ENCODE results near the gene ASXL1. TPM values are rescaled to one million over a fixed set of nuclear protein-coding genes. Genes with fewer than 3 reads are reported as not detected.

ASXL1 gene
- polyA plus RNA-seq, 2 of the 4 experiments (the other 2 are of a cell fraction), result 35.7 to 36.0 TPM

DNA sequence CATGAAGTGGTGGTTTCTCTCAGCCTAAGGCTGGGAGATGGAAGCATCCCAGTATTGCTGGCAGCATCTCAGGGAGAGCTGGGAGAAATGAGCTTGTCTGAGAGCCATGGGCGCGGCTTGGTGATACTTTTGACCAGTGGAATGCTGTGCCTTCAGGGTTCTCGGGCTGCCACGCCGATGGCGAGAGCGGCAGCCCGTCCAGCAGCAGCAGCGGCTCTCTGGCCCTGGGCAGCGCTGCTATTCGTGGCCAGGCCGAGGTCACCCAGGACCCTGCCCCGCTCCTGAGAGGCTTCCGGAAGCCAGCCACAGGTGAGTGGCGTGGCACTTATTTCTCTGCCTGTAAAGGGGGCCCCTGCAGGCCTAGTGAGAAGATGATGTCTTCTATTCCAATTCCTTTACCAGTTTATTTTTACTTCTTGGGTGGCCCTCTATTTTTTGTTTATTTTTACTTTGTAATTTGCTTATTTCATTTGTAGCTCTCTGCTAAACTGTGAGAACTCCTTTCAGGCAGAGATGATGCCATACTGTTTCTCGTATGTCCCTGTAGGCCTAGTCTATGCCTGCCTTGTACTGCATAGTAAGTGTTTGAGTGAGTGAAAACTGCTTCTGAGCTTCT lies 71.7 kb downstream of the ASXL1 start:
- no peak for ATAC-seq
- Histone ChIP-seq H3K4me2 (no peak overlapping the region), H3K9me3 (no peaks in the 10 kb centered on the region), H3K27ac (no peak overlapping the region), H3K4me1 (no peaks in the 10 kb centered on the region), H3K4me3 (no peak overlapping the region)
- DNase-seq (ENCODE audit: low read depth in 1 of 2, low spot score in 1 of 2), result no peak
- ChIA-PET POLR2A (no interaction called here), CTCF (no interaction called here)
- TF ChIP-seq RFX5 (IDR thresholded peaks at IDR 0.05) (no peak), SMC3 (IDR thresholded peaks at IDR 0.05) (no peak), FOXS1 (CRISPR knock-in tag; IDR thresholded peaks at IDR 0.05) (no peak), HOXA7 (CRISPR knock-in tag; IDR thresholded peaks at IDR 0.05) (no peak), HEYL (CRISPR knock-in tag; IDR thresholded peaks at IDR 0.05) (no peak), SREBF2 (IDR thresholded peaks at IDR 0.05) (no peak), ZSCAN20 (CRISPR knock-in tag; IDR thresholded peaks at IDR 0.05) (no peak), RNF2 (IDR thresholded peaks at IDR 0.05; ENCODE audit: borderline replicate concordance, low read depth) (no peak), HOXB13 (CRISPR knock-in tag; IDR thresholded peaks at IDR 0.05; ENCODE audit: low read depth) (no peak), CEBPB (IDR thresholded peaks at IDR 0.05) (no peak), POLR2A (IDR thresholded peaks at IDR 0.05; ENCODE audit: low read length) (no peak)
- TF ChIP-seq, protein P1, sequence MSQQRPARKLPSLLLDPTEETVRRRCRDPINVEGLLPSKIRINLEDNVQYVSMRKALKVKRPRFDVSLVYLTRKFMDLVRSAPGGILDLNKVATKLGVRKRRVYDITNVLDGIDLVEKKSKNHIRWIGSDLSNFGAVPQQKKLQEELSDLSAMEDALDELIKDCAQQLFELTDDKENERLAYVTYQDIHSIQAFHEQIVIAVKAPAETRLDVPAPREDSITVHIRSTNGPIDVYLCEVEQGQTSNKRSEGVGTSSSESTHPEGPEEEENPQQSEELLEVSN (IDR thresholded peaks at IDR 0.05; ENCODE audit: borderline replicate concordance, low read depth), result no peak
- TF ChIP-seq, protein P2, sequence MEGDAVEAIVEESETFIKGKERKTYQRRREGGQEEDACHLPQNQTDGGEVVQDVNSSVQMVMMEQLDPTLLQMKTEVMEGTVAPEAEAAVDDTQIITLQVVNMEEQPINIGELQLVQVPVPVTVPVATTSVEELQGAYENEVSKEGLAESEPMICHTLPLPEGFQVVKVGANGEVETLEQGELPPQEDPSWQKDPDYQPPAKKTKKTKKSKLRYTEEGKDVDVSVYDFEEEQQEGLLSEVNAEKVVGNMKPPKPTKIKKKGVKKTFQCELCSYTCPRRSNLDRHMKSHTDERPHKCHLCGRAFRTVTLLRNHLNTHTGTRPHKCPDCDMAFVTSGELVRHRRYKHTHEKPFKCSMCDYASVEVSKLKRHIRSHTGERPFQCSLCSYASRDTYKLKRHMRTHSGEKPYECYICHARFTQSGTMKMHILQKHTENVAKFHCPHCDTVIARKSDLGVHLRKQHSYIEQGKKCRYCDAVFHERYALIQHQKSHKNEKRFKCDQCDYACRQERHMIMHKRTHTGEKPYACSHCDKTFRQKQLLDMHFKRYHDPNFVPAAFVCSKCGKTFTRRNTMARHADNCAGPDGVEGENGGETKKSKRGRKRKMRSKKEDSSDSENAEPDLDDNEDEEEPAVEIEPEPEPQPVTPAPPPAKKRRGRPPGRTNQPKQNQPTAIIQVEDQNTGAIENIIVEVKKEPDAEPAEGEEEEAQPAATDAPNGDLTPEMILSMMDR (IDR thresholded peaks at IDR 0.05), result no peak
- no peak for FAIRE-seq
- WGBS (ENCODE audit: missing lambda C conversion rate), result 96% methylated on average over 16 of the region's 16 CpGs

DNA sequence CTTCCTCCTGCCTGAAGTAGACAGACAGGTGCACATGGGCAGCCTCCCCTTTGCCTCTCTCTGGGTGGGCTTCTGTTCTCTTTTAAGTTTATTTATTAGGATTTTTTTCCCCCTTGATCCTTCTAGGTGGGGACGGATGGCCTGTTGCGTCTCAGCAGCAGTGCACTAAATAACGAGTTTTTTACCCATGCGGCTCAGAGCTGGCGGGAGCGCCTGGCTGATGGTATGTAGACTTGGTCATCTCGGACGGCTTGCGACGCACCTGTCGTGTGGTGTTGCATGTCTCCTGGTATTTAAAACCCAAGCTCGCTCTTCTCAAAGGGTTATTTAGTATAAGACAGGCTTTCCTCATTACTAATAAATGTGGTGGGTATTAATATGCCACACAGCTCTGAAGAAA lies 73.3 kb downstream of the ASXL1 start:
- Histone ChIP-seq H3K9me3 (no peaks in the 10 kb centered on the region), H3K4me3 (no peak overlapping the region), H3K27ac (no peak overlapping the region), H3K4me1 (no peaks in the 10 kb centered on the region), H3K4me2 (no peak overlapping the region)
- ChIA-PET CTCF (interaction anchor here (0.7 to 1.9 kb wide), 6 partner anchors 9 to 28 kb away, joined by 3 to 6 read pairs (median 4); no protein-coding TSS in a partner anchor), POLR2A (no interaction called here)
- ATAC-seq, result no peak
- FAIRE-seq, result no peak
- DNase-seq (ENCODE audit: low read depth in 1 of 2, low spot score in 1 of 2), result no peak
- no peak for TF ChIP-seq HOXB13 (CRISPR knock-in tag; IDR thresholded peaks at IDR 0.05; ENCODE audit: low read depth)
- 94% methylated on average over 12 of the region's 12 CpGs for WGBS (ENCODE audit: missing lambda C conversion rate)

DNA sequence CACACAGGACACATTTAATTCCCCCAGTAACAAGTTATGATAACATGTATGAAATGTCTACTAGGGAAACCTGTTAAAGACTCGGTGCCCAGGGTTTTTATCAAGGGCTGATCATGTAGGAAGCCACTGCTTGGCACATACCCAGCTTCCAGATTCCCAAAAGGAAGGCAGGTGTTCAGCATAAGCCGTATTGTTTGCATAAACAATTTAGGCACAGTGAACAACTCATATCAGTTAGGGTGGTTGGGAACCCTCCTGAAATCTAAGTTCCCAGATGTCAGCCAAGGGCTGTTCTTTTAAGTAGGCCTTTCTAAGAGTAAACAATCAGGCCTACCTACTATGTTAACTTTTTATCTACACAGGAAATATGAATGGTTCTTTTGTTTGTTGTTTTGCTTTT lies 74.1 kb downstream of the ASXL1 start:
- no peaks in the 10 kb centered on the region for H3K9me3 ChIP-seq
- 94% methylated on average over 2 of the region's 2 CpGs for whole genome bisulfite sequencing (ENCODE audit: missing lambda C conversion rate)
- no peak for ATAC-seq
- CTCF ChIA-PET, result interaction anchor here (1.2 to 1.9 kb wide), 3 partner anchors 8 to 24 kb away, joined by 3 to 6 read pairs (median 4); no protein-coding TSS in a partner anchor
- H3K4me1 ChIP-seq, result no peaks in the 10 kb centered on the region
- POLR2A ChIA-PET, result no interaction called here
- no peak for TF ChIP-seq SREBF2 (IDR thresholded peaks at IDR 0.05)
- TF ChIP-seq GATA3 (IDR thresholded peaks at IDR 0.05; ENCODE audit: borderline replicate concordance), result no peak
- TF ChIP-seq MAFK (IDR thresholded peaks at IDR 0.05; ENCODE audit: partially characterized antibody), result no peak
- TF ChIP-seq, protein P3, sequence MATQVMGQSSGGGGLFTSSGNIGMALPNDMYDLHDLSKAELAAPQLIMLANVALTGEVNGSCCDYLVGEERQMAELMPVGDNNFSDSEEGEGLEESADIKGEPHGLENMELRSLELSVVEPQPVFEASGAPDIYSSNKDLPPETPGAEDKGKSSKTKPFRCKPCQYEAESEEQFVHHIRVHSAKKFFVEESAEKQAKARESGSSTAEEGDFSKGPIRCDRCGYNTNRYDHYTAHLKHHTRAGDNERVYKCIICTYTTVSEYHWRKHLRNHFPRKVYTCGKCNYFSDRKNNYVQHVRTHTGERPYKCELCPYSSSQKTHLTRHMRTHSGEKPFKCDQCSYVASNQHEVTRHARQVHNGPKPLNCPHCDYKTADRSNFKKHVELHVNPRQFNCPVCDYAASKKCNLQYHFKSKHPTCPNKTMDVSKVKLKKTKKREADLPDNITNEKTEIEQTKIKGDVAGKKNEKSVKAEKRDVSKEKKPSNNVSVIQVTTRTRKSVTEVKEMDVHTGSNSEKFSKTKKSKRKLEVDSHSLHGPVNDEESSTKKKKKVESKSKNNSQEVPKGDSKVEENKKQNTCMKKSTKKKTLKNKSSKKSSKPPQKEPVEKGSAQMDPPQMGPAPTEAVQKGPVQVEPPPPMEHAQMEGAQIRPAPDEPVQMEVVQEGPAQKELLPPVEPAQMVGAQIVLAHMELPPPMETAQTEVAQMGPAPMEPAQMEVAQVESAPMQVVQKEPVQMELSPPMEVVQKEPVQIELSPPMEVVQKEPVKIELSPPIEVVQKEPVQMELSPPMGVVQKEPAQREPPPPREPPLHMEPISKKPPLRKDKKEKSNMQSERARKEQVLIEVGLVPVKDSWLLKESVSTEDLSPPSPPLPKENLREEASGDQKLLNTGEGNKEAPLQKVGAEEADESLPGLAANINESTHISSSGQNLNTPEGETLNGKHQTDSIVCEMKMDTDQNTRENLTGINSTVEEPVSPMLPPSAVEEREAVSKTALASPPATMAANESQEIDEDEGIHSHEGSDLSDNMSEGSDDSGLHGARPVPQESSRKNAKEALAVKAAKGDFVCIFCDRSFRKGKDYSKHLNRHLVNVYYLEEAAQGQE (IDR thresholded peaks at IDR 0.05), result no peak
- TF ChIP-seq, protein P4, sequence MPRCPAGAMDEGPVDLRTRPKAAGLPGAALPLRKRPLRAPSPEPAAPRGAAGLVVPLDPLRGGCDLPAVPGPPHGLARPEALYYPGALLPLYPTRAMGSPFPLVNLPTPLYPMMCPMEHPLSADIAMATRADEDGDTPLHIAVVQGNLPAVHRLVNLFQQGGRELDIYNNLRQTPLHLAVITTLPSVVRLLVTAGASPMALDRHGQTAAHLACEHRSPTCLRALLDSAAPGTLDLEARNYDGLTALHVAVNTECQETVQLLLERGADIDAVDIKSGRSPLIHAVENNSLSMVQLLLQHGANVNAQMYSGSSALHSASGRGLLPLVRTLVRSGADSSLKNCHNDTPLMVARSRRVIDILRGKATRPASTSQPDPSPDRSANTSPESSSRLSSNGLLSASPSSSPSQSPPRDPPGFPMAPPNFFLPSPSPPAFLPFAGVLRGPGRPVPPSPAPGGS (IDR thresholded peaks at IDR 0.05), result no peak
- TF ChIP-seq HEYL (CRISPR knock-in tag; IDR thresholded peaks at IDR 0.05), result no peak
- TF ChIP-seq JUN (IDR thresholded peaks at IDR 0.05), result no peak
- TF ChIP-seq, protein P5, sequence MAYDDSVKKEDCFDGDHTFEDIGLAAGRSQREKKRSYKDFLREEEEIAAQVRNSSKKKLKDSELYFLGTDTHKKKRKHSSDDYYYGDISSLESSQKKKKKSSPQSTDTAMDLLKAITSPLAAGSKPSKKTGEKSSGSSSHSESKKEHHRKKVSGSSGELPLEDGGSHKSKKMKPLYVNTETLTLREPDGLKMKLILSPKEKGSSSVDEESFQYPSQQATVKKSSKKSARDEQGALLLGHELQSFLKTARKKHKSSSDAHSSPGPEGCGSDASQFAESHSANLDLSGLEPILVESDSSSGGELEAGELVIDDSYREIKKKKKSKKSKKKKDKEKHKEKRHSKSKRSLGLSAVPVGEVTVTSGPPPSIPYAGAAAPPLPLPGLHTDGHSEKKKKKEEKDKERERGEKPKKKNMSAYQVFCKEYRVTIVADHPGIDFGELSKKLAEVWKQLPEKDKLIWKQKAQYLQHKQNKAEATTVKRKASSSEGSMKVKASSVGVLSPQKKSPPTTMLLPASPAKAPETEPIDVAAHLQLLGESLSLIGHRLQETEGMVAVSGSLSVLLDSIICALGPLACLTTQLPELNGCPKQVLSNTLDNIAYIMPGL (CRISPR knock-in tag; IDR thresholded peaks at IDR 0.05; ENCODE audit: borderline replicate concordance), result no peak
- TF ChIP-seq, protein P6, sequence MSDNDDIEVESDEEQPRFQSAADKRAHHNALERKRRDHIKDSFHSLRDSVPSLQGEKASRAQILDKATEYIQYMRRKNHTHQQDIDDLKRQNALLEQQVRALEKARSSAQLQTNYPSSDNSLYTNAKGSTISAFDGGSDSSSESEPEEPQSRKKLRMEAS (IDR thresholded peaks at IDR 0.05), result no peak
- TF ChIP-seq ESRRA (IDR thresholded peaks at IDR 0.05; ENCODE audit: borderline replicate concordance, low read length), result no peak
- no peak for TF ChIP-seq HOXB13 (CRISPR knock-in tag; IDR thresholded peaks at IDR 0.05; ENCODE audit: low read depth)
- TF ChIP-seq TFCP2L1 (CRISPR knock-in tag; IDR thresholded peaks at IDR 0.05), result no peak
- TF ChIP-seq EP300 (IDR thresholded peaks at IDR 0.05), result no peak
- no peak for TF ChIP-seq FOSB (CRISPR knock-in tag; IDR thresholded peaks at IDR 0.05)
- no peak for DNase-seq (ENCODE audit: low read depth in 1 of 2, low spot score in 1 of 2)
- no peak overlapping the region for H3K27ac ChIP-seq
- no peak for FAIRE-seq
- no peak overlapping the region for H3K4me3 ChIP-seq
- no peak overlapping the region for H3K4me2 ChIP-seq
